Kidney glomerular epithelial cell (primary cell): Measurements from ENCODE around the gene PLEK2.

ENCODE experiments used
- DNase-seq: peaks from one replicate; lab custom pipeline; 2025; lab: John Stamatoyannopoulos, UW

Gene PLEK2

DNA sequence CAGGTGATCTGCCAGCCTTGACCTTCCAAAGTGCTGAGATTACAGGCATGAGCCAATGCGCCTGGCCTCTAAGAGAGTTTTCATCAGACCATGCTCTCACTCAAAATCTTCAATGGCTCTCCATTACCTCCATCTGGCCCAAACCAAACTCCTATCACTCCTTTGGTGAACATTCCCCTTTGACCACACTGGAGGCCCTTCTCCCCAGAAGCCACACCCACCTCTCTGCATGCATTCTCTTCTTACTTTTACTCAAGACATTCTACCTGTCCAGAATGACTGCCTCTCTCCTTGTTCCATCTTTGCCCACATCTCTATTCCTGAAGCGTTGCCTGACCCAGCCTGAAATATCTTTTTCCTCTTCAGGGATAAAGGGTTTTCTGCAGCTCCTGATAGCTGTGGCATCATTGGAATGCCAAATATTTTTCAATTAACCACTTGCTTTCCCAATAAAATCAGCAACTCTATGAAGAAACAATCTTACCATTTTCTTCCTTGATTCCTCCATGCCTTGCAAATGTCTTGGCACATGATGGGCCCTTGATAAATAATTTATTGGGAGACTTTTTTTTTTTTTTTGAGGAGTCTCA, 15.5 kb downstream of the PLEK2 start:
- DNase-seq, result no peak

GRCh38 chr14:67395876-67396189, 16.1 kb downstream of the PLEK2 start:
- no peak for DNase-seq

DNA sequence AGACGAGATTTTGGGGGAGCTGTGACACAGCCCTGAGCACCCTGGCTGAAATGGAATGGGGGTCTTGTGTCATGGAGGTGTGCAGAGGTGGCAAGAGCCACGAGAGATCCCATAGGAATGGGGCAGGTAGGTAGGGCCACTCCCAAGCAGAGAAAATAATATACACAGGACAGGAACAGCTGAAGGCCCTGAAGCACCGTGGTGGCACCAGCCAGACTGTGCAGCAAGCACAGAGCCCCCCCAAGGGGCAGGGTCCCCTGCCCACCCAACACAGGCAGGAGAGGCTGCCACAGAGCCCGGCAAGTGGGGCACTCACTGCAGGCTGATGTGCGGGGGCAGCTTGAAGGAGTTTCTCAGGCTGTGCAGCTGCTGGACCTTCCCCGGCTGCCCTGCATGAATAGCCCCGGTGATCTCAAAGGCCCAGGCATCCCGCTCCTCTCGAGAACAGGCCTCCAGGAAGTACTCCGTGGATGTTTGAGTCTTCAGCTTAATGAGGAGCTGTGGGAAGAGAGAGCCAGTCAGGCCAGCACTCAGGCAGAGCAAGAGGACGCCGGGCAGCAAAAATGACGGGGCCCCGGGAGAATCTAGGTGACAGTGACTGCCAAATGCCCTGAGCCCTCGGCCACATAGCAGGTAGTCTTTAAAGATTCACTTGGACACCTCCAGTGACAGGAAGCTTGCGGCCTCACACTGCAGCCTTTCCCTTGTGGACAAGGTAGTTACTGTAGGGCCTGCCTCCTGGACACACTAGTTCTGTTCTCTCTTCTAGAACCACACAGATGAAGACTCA, 16.7 kb downstream of the PLEK2 start:
- no peak for DNase-seq

DNA sequence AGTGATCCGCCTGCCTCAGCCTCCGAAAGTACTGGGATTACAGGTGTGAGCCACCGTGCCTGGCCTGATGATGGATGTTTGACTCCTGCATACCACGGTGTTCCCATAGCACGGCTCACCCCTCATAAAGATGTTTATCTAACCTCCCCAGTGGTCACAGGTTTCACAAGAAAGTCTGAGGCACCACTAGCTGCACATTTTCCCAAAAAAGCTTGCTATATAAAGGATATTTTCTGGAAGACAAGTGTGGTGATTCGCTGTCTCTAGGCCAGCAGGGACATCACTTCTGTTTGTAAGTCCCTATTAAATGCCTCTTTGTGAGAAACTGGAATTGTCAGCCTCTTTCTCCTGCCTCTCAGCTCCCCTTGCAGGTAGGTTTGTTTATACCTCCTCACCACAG, 18.3 kb downstream of the PLEK2 start:
- no peak for DNase-seq

- DNase-seq, result no peak
Measured at GRCh38 chr14:67392800-67393199, 19.2 kb downstream of the PLEK2 start.

- DNase-seq, result no peak
Measured at GRCh38 chr14:67392123-67392522, 19.8 kb downstream of the PLEK2 start.

DNA sequence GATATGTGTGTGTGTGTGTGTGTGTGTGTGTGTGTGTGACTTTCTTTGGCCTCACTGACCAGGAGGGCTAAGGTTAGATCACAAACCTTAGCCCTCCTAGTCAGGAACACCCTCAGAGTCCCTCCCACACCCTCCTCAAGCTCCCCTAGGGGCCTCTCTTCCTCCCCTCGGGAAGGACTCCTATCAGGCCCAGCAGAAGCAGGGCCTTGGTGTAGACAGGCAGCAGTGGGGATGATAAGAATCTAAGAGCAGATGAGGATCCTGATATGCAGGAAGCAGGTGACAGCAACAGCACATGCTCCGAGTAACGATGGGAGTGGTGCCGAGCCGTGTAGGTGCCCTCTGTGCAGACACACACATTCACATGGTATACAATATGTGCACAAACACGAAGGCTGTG, 20.7 kb downstream of the PLEK2 start:
- no peak for DNase-seq

GRCh38 chr14:67389811-67390534, 22.0 kb downstream of the PLEK2 start:
- no peak for DNase-seq

DNA sequence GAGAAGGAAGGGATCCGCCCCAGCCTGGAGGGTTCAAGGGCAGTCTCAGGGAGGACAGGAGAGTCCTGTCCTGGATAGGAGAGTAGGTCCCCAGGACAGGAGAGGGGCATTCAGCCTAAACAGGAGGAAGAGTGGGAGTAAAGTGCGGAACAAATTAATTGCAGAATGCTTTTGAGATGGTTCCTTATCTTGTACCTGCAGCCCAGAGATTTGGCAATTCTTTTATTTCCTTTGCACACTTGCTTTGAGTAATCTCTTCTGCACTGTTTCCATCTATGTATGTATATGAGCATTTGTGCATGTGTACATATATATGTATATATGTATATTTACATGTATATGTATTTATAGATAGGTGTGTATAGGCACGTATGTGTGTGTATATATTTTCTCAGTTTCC, 22.7 kb downstream of the PLEK2 start:
- no peak for DNase-seq

- DNase-seq, result peak; percentile 33
Measured at GRCh38 chr14:67387195-67387594, 24.8 kb downstream of the PLEK2 start.

DNA sequence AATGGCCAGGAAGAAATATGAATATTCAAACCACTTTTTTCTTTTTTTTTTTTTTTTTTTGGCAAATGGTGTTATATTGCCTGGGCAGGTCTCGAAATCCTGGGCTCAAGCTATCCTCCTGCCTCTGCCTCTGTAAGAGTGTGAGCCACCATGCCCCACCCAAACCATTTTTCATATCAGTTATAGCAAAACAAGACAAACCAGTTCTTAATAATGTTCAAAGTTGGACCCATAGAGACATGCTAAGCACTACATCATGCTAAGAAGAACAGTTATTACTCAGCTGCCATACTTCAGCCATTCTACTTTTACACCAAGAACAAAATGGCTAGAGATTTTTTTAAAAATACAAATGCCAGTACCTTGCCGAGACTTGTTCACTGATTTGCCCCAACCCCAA, 26.3 kb downstream of the PLEK2 start:
- DNase-seq, result no peak

DNA sequence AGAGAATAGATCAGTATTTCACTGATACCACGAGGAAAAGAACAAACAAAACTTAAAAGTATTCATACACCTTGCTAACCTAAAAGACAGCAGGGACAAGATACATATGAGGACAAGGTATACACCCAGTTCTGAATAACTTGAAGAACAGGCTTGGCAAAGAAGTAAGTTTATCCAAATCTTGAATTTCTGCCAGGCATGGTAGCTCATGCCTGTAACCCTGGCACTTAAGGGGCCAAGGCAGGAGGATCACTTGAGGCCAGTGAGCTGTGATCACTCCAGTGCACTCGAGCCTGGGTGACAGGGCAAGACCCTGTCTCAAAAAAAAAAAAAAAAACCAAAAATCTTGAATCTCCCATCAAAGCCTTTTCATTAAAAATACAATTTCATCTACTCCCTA, 26.8 kb downstream of the PLEK2 start:
- DNase-seq, result no peak

- no peak for DNase-seq
Measured at GRCh38 chr14:67377916-67378315, 34.0 kb downstream of the PLEK2 start.

DNA sequence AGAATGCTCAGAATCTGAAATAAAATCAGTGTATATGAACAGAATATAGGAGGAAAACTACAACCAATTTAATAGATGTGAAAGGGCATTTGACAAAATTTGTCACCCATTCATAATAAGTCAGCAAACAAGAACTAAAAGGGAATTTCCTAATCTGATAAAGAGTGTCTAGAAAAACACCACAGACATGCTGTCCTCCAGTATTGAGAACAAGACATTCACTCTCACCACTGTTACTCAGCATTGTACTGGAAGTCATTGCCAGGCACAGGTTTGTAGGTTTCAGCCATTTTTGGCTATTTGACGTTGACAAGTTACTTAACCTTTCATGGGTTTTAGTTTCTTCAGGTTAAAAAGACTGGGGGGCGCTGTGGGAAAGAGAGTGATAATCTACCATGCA, 38.6 kb downstream of the PLEK2 start:
- DNase-seq, result no peak

GRCh38 chr14:67372833-67373232, 39.1 kb downstream of the PLEK2 start:
- no peak for DNase-seq

DNA sequence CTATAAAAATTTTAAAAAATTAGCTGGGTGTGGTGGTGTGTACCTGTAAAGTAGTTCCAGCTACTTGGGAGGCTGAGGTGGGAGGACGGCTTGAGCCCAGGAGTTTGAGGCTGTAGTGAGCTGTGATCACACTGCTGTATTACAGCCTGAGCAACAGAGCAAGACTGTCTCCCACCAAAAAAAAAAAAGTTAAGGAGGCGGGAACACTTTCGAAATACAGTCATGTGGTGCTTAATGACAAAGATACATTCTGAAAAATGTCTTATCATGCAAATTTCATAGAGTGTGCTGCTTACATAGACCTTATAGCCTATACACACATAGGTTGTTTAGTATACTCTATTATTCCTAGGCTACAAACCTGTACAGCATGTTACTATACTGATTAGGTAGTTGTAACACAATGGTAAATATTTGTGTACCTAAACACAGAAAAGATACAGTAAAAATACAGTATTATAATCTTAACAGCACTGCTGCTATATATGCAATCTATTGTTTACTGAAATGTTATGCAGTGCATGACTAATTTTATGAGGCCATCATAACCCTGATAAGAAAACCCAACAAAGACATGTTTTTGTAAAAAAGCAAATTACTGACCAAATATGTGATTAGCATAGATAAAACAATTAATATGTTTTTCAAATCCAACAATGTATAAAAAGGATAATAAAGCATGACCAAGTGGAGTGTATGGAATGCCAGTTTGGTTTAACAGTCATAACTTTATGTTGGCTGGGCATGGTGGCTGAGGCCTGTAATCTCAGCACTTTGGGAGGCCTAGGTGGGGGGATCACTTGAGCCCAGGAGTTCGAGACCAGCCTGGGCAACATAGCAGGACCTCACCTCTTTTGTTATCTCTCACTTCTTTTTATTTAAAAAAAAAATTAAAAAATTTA, 40.5 kb downstream of the PLEK2 start:
- DNase-seq, result no peak

GRCh38 chr14:67370830-67371229, 41.1 kb downstream of the PLEK2 start:
- DNase-seq, result no peak

- DNase-seq, result no peak
Measured at GRCh38 chr14:67365476-67365875, 46.5 kb downstream of the PLEK2 start.

GRCh38 chr14:67360470-67361206, 51.3 kb downstream of the PLEK2 start:
- no peak for DNase-seq

DNA sequence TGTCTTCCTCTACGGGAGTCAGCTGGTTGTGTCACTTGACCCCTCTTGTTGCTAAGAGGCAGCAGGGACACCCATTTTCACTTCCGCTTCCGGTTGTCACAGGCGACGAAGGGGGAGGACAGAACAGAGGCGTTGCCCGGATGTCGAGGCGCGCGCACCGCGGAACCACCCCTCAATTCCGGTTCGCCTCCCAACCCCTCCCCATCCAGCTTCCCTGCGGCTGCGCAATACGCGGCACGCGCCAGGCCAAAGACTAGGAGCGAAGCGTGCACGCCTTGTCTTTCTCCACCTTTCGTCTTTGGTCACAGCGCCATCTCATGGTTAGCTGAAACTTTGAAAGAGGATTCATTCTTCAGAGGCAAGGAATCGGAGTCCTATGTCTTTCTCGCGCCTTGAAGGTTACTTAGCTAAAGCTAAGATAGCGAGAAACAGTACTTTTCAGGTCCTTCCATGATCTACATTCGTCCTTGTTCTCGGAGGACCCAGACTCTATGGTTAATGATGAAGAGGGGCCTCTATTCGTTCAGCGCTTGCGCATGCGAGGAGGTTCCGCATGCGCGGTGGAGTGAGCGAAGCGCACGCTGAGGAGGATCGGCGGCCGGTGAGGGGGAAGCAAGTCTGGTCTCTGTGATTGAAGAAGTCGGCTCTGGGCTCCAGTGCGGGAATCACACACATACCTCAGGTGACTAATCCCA, 52.0 kb downstream of the PLEK2 start, which contains the start of the genes ATP6V1D and EIF2S1:
Gene ATP6V1D, minus strand, starts transcription at position 30 of the 695 bp plus-strand sequence. CDS start 106 bp downstream, outside the sequence.
Gene EIF2S1, plus strand, starts transcription at position 554 of the 695 bp plus-strand sequence. CDS start 4,440 bp downstream, outside the sequence.
- peak; percentile 96 for DNase-seq
